Neutrophil (primary cell): ENCODE data around the gene GABRB3.

Experiments
- H3K27ac ChIP-seq: fragments of 200-600 bp; sonication (generic); 2 replicates; pipeline ENCODE4 v1.5.1; 2016; ENCODE audit warnings: mild to moderate bottlenecking, moderate library complexity
- H3K27me3 ChIP-seq: fragments of 200-600 bp; sonication (generic); 2 replicates; pipeline ENCODE4 v1.6.0; 2016; ENCODE audit warnings: mild to moderate bottlenecking
- H3K36me3 ChIP-seq: fragments of 200-600 bp; sonication (generic); 2 replicates; pipeline ENCODE4 v1.5.1; 2017
- H3K4me1 ChIP-seq, 2 experiments: fragments of 200-600 bp in 1 of 2; sonication (generic) in 1 of 2; 1 replicate in 1 of 2; 2 replicates in 1 of 2; pipeline versions ENCODE4 v1.5.1 to v1.6.1; 2013 to 2016; ENCODE audit warnings: low read depth in 1 of 2, low read length in 1 of 2, mild to moderate bottlenecking in 1 of 2, moderate library complexity in 1 of 2; ENCODE audit not compliant: control insufficient read depth in 1 of 2, insufficient read depth in 1 of 2
- H3K4me3 ChIP-seq, 2 experiments: fragments of 200-600 bp in 1 of 2; sonication (generic) in 1 of 2; 1 replicate in 1 of 2; 2 replicates in 1 of 2; pipeline ENCODE4 v1.5.1; 2013 to 2016; ENCODE audit warnings: low read depth in 1 of 2, low read length in 1 of 2, mild to moderate bottlenecking in 1 of 2, moderate library complexity in 1 of 2
- H3K9me3 ChIP-seq: fragments of 200-600 bp; sonication (generic); 2 replicates; pipeline ENCODE4 v1.5.1; 2016
- CTCF ChIP-seq: fragments of 200-600 bp; sonication (generic); IDR thresholded peaks from 2 replicates; pipeline ENCODE4 v1.5.1; 2016; ENCODE audit warnings: antibody characterized with exemption

The GABRB3 gene

GRCh38 chr15:26658290-26658689, 114.6 kb downstream of the GABRB3 start:
- H3K27me3 ChIP-seq = no peaks in the 10 kb centered on the region
- no peaks in the 10 kb centered on the region for H3K9me3 ChIP-seq
- no peak overlapping the region for H3K4me3 ChIP-seq
- no peaks in the 10 kb centered on the region for H3K36me3 ChIP-seq
- H3K4me1 ChIP-seq = no peaks in the 10 kb centered on the region
- TF ChIP-seq CTCF = no peak
- H3K27ac ChIP-seq = no peak overlapping the region

- H3K36me3 ChIP-seq = no peaks in the 10 kb centered on the region
- no peak for TF ChIP-seq CTCF
- no peaks in the 10 kb centered on the region for H3K4me1 ChIP-seq
- H3K4me3 ChIP-seq = no peak overlapping the region
- no peaks in the 10 kb centered on the region for H3K27me3 ChIP-seq
- H3K27ac ChIP-seq = no peak overlapping the region
- no peaks in the 10 kb centered on the region for H3K9me3 ChIP-seq
These were observed 116.8 kb downstream of the GABRB3 start for GRCh38 chr15:26656080-26656479.

DNA sequence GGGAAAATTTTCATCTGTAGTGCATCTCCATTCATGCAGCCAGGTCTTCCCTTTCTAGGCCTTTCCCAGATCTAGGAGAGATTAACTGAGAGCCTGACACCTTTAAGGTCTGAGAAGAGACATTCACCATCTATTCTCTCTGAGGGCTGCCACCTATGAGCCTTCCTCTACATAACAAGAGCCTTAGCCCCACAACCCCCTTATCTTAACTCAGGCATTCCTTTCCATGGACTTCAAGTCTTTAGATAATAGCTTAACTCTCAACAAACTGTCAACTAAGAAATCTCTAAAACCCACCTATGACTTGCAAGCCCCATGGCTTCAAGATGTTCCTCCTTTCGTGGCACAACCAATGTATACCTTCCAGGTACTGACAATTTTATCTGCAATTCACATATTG, 121.0 kb downstream of the GABRB3 start:
- Histone ChIP-seq H3K36me3 (no peaks in the 10 kb centered on the region), H3K4me1 (no peaks in the 10 kb centered on the region), H3K9me3 (no peaks in the 10 kb centered on the region), H3K27ac (no peak overlapping the region), H3K27me3 (no peaks in the 10 kb centered on the region), H3K4me3 (no peak overlapping the region)
- no peak for TF ChIP-seq CTCF

GRCh38 chr15:26648676-26649075, 124.2 kb downstream of the GABRB3 start:
- no peaks in the 10 kb centered on the region for H3K36me3 ChIP-seq
- no peaks in the 10 kb centered on the region for H3K4me1 ChIP-seq
- H3K9me3 ChIP-seq = no peaks in the 10 kb centered on the region
- no peak overlapping the region for H3K27ac ChIP-seq
- no peaks in the 10 kb centered on the region for H3K27me3 ChIP-seq
- no peak for TF ChIP-seq CTCF
- H3K4me3 ChIP-seq = no peak overlapping the region

DNA sequence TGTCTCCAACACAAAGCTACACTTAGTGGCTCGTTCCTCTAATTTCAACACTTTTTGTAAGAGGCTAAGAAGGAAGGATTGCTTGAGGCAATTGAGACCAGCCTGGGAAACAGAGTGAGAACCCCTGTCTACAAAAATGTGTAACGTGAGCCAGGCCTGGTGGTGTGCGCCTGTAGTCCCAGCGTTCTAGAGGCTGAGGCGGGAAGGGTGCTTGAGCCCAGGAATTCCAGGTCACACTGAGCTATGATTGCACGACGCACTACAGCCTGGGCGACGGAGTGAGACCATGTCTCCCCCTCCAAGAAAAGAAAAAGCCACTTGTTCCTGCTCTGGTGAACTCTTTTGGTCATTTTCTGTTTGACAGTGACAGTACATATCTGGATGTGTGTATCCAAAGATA, 127.9 kb downstream of the GABRB3 start:
- H3K4me3 ChIP-seq = no peak overlapping the region
- no peak overlapping the region for H3K27ac ChIP-seq

More for the DNA sequence above, 127.9 kb downstream of the GABRB3 start:
- H3K4me1 ChIP-seq = no peaks in the 10 kb centered on the region
- no peak for TF ChIP-seq CTCF
- H3K36me3 ChIP-seq = no peaks in the 10 kb centered on the region
- no peaks in the 10 kb centered on the region for H3K9me3 ChIP-seq
- H3K27me3 ChIP-seq = no peaks in the 10 kb centered on the region
